Heart left ventricle (tissue), 13 donors: ENCODE data around the gene LITAFD.

Source experiments
- CTCF ChIP-seq, 12 donors: fragments of 200-600 bp; sonication (generic) in 4 of 12; IDR thresholded peaks; one replicate each; pipeline versions ENCODE4 v1.5.0 to v1.8.0; 2018 to 2022; ENCODE audit warnings: antibody characterized with exemption in 12 of 12, mild to moderate bottlenecking in 5 of 12
- POLR2A ChIP-seq, 2 donors: fragments of 450-650 bp; IDR thresholded peaks; one replicate each; pipeline ENCODE4 v1.6.1; 2017; ENCODE audit warnings: antibody characterized with exemption in 2 of 2, mild to moderate bottlenecking in 2 of 2, moderate library complexity in 2 of 2
- donor health status: ischemic (EF 13 %, LVEDD 7.1; RV severe dilation, severe dysfunction).
- donor health status: DM: no; HTN: yes; CAD: no.
- donor health status: DM: no; HTN: no; CAD: no.
- donor health status: ischemic (EF 25% LVEDD 6.9; RV normal size, moderate dysfunction).
- donor health status: ischemic (EF 25% LVEDD 5.7; RV mildly dilated, moderate dysfunction).
- donor health status: ischemic (EF 35%, LVEDD 5.7; RV mildly dilated, moderate dysfunction).
- donor health status: nonischemic (EF 11% LVEDD 7.7; RV severe dilation, severe dysfunction).
- donor health status: DM: yes; HTN: yes; CAD: no.
- donor health status: PGD.
- donor health status: ischemic (EF 29% LVEDD 5.4; RV normal size, mild dysfunction).
- donor health status: nonischemic (EF 23%, LVEDD 6.1; RV moderate dilation, normal function).

GRCh38 chr16:8904018-8904430, 21.9 kb downstream of the LITAFD start:
- TF ChIP-seq CTCF (IDR thresholded peaks at IDR 0.05) (no peak), POLR2A (IDR thresholded peaks at IDR 0.05) (no peak)
